Stimulated activated memory B cell treated with anti-CD40 and anti-IgM and Interleukin-4, amounts not matched to agents 10 μg/mL and 1 μg/mL and 100 μg/mL, for 72 hours (primary cell): ENCODE results near the gene DNAAF2.
A peak's percentile ranks its signal among the peaks of the same experiment; 100 is the strongest.
"Not testable (repeated sequence)": the region's sequence is repeated elsewhere in the genome, so short reads cannot be mapped to it uniquely, and the experiment has no call there.

Experiments used
- ATAC-seq: fragments of 150-1000 bp; cut with Tn5 transposase; 2 replicates; pipeline ENCODE4 v1.10.0; 2021
- H3K27ac Mint-ChIP-seq: one replicate; pipeline ENCODE4 v1.8.0; 2022; ENCODE audit warnings: mild to moderate bottlenecking, mixed read lengths
- H3K27me3 Mint-ChIP-seq: one replicate; pipeline ENCODE4 v1.8.0; 2022; ENCODE audit warnings: mixed read lengths
- H3K36me3 Mint-ChIP-seq: one replicate; pipeline ENCODE4 v1.8.0; 2022; ENCODE audit warnings: mixed read lengths
- H3K4me1 Mint-ChIP-seq: one replicate; pipeline ENCODE4 v1.8.0; 2022; ENCODE audit warnings: mixed read lengths
- H3K4me3 Mint-ChIP-seq: one replicate; pipeline ENCODE4 v1.8.0; 2022; ENCODE audit warnings: mild to moderate bottlenecking, moderate library complexity, mixed read lengths
- H3K9me3 Mint-ChIP-seq: one replicate; pipeline ENCODE4 v1.8.0; 2022; ENCODE audit warnings: mixed read lengths

Gene DNAAF2

GRCh38 chr14:49633640-49634546 is 1.2 kb downstream of the DNAAF2 start:
- peak; percentile 93 for ATAC-seq
- Mint-ChIP-seq H3K27me3 (no peaks in the 10 kb centered on the region), H3K4me1 (peaks cover 56% of the 10 kb centered on the region), H3K9me3 (no peaks in the 10 kb centered on the region), H3K27ac (peak overlapping the region; percentile 95), H3K4me3 (peak overlapping the region; percentile 93), H3K36me3 (peaks cover 27% of the 10 kb centered on the region)

DNA sequence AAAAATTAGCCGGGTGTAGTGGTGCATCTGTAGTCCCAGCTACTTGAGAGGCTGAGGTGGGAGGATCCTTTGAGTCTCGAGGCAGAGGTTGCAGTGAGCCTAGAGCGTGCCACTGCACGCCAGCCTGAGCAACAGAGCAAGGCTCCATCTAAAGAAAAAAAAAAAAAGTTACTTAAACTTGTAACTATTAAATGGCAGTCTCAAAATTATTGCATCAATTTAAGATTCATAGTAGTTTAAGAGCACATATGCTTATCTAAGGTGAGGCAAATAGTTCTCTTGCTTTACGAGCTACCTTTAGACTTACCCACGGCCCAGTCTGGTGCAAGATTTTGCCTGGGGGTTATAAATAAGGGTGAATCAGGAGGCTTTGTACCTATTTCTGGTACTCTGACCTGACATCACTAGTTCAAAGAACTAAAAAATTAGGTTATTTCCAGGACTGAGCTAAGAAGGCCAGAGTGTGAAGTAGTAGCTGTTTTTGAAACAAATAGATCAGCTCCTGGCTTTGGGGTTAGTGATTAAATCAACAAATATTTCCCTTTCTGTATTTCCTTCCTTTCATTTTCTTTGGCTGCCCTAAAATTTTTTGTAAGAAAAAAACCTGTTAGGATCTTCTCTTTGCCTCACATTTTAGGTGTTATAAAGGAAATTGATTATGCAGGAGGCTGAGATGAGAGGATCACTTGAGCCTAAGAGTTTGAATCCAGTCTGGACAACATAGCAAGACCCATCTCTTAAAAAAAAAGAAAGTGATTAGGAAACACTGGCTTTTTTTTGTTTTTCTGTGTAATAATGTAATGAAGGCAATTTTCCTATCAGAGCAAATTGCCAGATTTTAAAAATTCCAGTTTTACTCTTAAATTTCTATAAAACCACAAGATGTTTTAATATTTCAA is 10.9 kb downstream of the DNAAF2 start:
- Mint-ChIP-seq H3K27ac (peak overlapping the region; percentile 22), H3K27me3 (no peaks in the 10 kb centered on the region), H3K9me3 (no peaks in the 10 kb centered on the region), H3K4me1 (peaks cover 39% of the 10 kb centered on the region), H3K4me3 (peak overlapping the region; percentile 47), H3K36me3 (peaks cover 15% of the 10 kb centered on the region)
- ATAC-seq: no peak

DNA sequence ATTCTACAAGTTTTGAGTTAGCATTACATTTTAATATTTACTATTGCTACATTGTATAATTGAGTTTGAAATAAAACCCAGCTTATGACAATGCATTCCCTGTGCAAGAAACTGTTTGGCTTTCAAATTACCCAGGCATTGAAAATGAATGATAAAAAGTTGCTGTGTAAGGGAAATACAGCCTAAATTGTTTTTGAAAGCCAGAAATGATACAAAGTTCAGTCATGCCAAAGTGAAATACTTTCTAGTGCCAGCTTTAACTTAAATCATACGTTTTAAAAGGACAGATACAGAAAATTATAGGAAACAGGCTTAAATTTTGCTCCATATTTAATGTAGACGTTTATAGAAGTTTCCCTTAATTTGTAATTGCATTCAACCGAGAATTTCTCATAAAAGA is 11.7 kb downstream of the DNAAF2 start:
- peak overlapping the region; percentile 47 for H3K4me3 Mint-ChIP-seq
- ATAC-seq: no peak
- no peaks in the 10 kb centered on the region for H3K27me3 Mint-ChIP-seq
- H3K4me1 Mint-ChIP-seq: peaks cover 42% of the 10 kb centered on the region
- peaks cover 22% of the 10 kb centered on the region for H3K36me3 Mint-ChIP-seq
- H3K27ac Mint-ChIP-seq: peak overlapping the region; percentile 22
- H3K9me3 Mint-ChIP-seq: no peaks in the 10 kb centered on the region

GRCh38 chr14:49622022-49622607 is 12.9 kb downstream of the DNAAF2 start:
- Mint-ChIP-seq H3K36me3 (peaks cover 29% of the 10 kb centered on the region), H3K4me1 (peaks cover 47% of the 10 kb centered on the region)

GRCh38 chr14:49621114-49621881 is 13.7 kb downstream of the DNAAF2 start:
- ATAC-seq: peak; percentile 77
- Mint-ChIP-seq H3K27ac (peak overlapping the region; percentile 100), H3K36me3 (peaks cover 32% of the 10 kb centered on the region), H3K4me1 (peaks cover 44% of the 10 kb centered on the region), H3K9me3 (no peaks in the 10 kb centered on the region), H3K4me3 (peak overlapping the region; percentile 100), H3K27me3 (no peaks in the 10 kb centered on the region)

More at GRCh38 chr14:49622022-49622607, 12.9 kb downstream of the DNAAF2 start:
- no peak for ATAC-seq
- peak overlapping the region; percentile 100 for H3K27ac Mint-ChIP-seq
- H3K9me3 Mint-ChIP-seq: no peaks in the 10 kb centered on the region
- no peaks in the 10 kb centered on the region for H3K27me3 Mint-ChIP-seq
- H3K4me3 Mint-ChIP-seq: peak overlapping the region; percentile 100

- peak within 1 kb of the TSS; percentile 100 for H3K4me3 Mint-ChIP-seq
- H3K36me3 Mint-ChIP-seq: peaks cover 37% of the 10 kb centered on the region
- peak within 1 kb of the TSS; percentile 100 for H3K27ac Mint-ChIP-seq
- ATAC-seq: peak; percentile 98
- no peaks in the 10 kb centered on the region for H3K27me3 Mint-ChIP-seq
- H3K4me1 Mint-ChIP-seq: peaks cover 44% of the 10 kb centered on the region
- H3K9me3 Mint-ChIP-seq: no peaks in the 10 kb centered on the region
These were observed 14.6 kb downstream of the DNAAF2 start, which contains the start of the genes MGAT2 and RPL36AL for GRCh38 chr14:49620182-49621113. TSS of gene MGAT2 (plus strand) at chr14:49620799. CDS start at chr14:49621269, 470 bp downstream. TSS of gene RPL36AL (minus strand) at chr14:49620626. CDS start at chr14:49619104, 1,522 bp downstream.

- Mint-ChIP-seq H3K4me1 (peaks cover 44% of the 10 kb centered on the region), H3K36me3 (peaks cover 37% of the 10 kb centered on the region), H3K27ac (peak overlapping the region; percentile 100), H3K4me3 (peak overlapping the region; percentile 100), H3K9me3 (no peaks in the 10 kb centered on the region), H3K27me3 (no peaks in the 10 kb centered on the region)
- no peak for ATAC-seq
These were observed 15.3 kb downstream of the DNAAF2 start for GRCh38 chr14:49619730-49620129.

- not testable (repeated sequence) for H3K27me3 Mint-ChIP-seq, H3K9me3 Mint-ChIP-seq, ATAC-seq
- Mint-ChIP-seq H3K27ac (peak overlapping the region; percentile 100), H3K36me3 (peaks cover 37% of the 10 kb centered on the region), H3K4me3 (peak overlapping the region; percentile 100), H3K4me1 (peaks cover 43% of the 10 kb centered on the region)
These were observed 15.8 kb downstream of the DNAAF2 start for GRCh38 chr14:49619273-49619672.

- ATAC-seq: no peak
These were observed 17.1 kb downstream of the DNAAF2 start for GRCh38 chr14:49617852-49618519.

DNA sequence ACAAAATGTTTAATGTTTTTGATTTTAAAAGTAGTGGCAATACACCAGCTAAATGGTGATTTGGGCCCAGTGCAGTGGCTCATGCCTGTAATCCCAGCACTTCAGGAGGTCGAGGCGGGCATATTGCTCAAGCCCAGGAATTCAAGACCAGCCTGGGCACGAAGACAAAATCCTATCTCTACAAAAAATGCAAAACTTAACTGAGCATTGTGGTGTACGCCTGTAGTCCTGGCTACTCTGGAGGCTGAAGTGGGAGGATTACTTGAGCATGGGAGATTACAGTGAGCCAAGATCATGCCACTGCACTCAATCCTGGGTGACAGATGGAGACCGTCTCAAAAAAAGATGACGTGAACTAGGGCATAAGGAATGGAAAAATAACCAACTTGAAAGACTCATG is 19.3 kb downstream of the DNAAF2 start:
- Mint-ChIP-seq H3K27me3 (no peaks in the 10 kb centered on the region), H3K27ac (no peak overlapping the region), H3K9me3 (no peaks in the 10 kb centered on the region), H3K4me1 (peaks cover 20% of the 10 kb centered on the region), H3K36me3 (peaks cover 35% of the 10 kb centered on the region), H3K4me3 (no peak overlapping the region)
- ATAC-seq: no peak

More at GRCh38 chr14:49617852-49618519, 17.1 kb downstream of the DNAAF2 start:
- Mint-ChIP-seq H3K27me3 (no peaks in the 10 kb centered on the region), H3K27ac (peak overlapping the region; percentile 100), H3K4me1 (peaks cover 32% of the 10 kb centered on the region), H3K9me3 (no peaks in the 10 kb centered on the region), H3K4me3 (no peak overlapping the region), H3K36me3 (peaks cover 37% of the 10 kb centered on the region)

DNA sequence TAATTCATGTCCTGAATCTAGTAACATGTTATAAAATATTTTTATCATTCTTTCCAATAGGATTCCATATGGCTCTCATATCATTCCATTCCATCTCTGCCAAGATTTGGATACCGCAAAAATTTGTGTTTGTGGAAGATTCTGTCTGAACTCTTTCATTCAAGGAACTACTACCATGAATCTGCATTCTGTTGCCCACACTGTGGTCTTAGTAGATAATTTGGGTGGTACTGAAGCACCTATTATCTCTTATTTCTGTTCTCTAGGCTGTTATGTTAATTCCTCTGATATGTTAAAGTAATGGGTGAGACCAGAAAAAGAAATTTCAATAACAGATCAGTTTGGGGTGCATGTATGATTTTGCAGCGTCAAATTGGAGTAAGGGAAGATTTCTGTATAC is 20.8 kb downstream of the DNAAF2 start:
- no peaks in the 10 kb centered on the region for H3K9me3 Mint-ChIP-seq
- H3K4me1 Mint-ChIP-seq: peaks cover 18% of the 10 kb centered on the region
- no peak for ATAC-seq
- peaks cover 28% of the 10 kb centered on the region for H3K36me3 Mint-ChIP-seq
- no peaks in the 10 kb centered on the region for H3K27me3 Mint-ChIP-seq
- peak overlapping the region; percentile 55 for H3K27ac Mint-ChIP-seq
- no peak overlapping the region for H3K4me3 Mint-ChIP-seq

- no peak for ATAC-seq
- no peak overlapping the region for H3K4me3 Mint-ChIP-seq
- H3K27me3 Mint-ChIP-seq: no peaks in the 10 kb centered on the region
- peaks cover 5% of the 10 kb centered on the region for H3K4me1 Mint-ChIP-seq
- H3K9me3 Mint-ChIP-seq: no peaks in the 10 kb centered on the region
- no peak overlapping the region for H3K27ac Mint-ChIP-seq
- peaks cover 15% of the 10 kb centered on the region for H3K36me3 Mint-ChIP-seq
These were observed 22.4 kb downstream of the DNAAF2 start for GRCh38 chr14:49612671-49613070.

DNA sequence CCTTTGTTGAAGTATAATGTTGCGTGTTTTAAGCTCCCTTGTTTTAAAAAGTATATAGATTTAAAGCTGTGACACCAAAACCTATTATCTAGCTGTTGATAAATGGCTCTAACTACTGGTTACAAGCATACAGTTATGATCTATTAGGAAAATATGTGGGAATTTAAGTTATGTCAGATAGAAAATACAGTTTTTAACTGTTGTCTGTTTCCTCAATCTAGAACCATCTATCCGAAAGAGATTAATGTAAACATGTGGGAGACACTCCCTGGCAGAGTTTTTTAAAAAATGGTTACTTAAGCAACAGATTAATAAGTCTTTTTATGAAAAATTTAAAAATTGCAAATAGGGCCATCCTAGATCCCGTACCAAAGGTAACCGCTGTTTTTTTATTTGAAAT is 22.8 kb downstream of the DNAAF2 start:
- H3K4me3 Mint-ChIP-seq: no peak overlapping the region

More for the DNA sequence above, 22.8 kb downstream of the DNAAF2 start:
- peaks cover 11% of the 10 kb centered on the region for H3K36me3 Mint-ChIP-seq
- H3K4me1 Mint-ChIP-seq: peaks cover under 1% of the 10 kb centered on the region
- ATAC-seq: no peak
- H3K27me3 Mint-ChIP-seq: no peaks in the 10 kb centered on the region
- no peak overlapping the region for H3K27ac Mint-ChIP-seq
- no peaks in the 10 kb centered on the region for H3K9me3 Mint-ChIP-seq
